ENCODE data around the gene PRPS1.

The PRPS1 gene

DNA sequence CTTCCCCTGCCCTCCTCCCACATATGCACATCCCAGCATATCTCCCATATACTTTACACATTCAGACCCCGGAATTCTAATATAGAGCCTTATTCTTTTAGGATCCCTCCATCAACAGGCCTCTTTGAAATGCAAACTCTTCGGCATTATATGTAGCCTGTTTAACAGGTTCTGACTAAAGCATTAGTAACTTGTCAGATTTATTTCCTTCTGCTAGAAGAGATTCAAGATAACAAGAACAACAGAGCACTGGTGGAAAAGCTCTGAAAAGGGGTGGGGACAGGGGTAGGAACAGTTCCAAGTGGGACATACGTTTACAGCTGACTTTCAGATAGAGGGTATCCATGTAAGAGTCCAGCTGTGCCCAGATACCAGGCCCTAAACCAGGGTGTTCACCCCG is 31.7 kb upstream of the PRPS1 start:
- Histone ChIP-seq H3K4me3 (ENCODE audit: low read depth, low read length) (no peak overlapping the region), H3K4me1 (ENCODE audit: control insufficient read depth, insufficient read depth, low read length) (no peaks in the 10 kb centered on the region), H3K27ac (ENCODE audit: extremely low read depth, low read depth, low read length) (no peak overlapping the region), H3K9me3 (ENCODE audit: control insufficient read depth, insufficient read depth, low read depth, low read length) (no peaks in the 10 kb centered on the region), H3K36me3 (ENCODE audit: control insufficient read depth in 2 of 2, insufficient read depth in 1 of 2, low read length in 2 of 2) (no peaks in the 10 kb centered on the region)
- ChIA-PET POLR2A (no interaction called here), CTCF (no interaction called here)
- TF ChIP-seq, protein P1, sequence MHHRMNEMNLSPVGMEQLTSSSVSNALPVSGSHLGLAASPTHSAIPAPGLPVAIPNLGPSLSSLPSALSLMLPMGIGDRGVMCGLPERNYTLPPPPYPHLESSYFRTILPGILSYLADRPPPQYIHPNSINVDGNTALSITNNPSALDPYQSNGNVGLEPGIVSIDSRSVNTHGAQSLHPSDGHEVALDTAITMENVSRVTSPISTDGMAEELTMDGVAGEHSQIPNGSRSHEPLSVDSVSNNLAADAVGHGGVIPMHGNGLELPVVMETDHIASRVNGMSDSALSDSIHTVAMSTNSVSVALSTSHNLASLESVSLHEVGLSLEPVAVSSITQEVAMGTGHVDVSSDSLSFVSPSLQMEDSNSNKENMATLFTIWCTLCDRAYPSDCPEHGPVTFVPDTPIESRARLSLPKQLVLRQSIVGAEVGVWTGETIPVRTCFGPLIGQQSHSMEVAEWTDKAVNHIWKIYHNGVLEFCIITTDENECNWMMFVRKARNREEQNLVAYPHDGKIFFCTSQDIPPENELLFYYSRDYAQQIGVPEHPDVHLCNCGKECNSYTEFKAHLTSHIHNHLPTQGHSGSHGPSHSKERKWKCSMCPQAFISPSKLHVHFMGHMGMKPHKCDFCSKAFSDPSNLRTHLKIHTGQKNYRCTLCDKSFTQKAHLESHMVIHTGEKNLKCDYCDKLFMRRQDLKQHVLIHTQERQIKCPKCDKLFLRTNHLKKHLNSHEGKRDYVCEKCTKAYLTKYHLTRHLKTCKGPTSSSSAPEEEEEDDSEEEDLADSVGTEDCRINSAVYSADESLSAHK (tag by site-specific recombination; IDR thresholded peaks at IDR 0.05): no peak
- TF ChIP-seq, protein P2, sequence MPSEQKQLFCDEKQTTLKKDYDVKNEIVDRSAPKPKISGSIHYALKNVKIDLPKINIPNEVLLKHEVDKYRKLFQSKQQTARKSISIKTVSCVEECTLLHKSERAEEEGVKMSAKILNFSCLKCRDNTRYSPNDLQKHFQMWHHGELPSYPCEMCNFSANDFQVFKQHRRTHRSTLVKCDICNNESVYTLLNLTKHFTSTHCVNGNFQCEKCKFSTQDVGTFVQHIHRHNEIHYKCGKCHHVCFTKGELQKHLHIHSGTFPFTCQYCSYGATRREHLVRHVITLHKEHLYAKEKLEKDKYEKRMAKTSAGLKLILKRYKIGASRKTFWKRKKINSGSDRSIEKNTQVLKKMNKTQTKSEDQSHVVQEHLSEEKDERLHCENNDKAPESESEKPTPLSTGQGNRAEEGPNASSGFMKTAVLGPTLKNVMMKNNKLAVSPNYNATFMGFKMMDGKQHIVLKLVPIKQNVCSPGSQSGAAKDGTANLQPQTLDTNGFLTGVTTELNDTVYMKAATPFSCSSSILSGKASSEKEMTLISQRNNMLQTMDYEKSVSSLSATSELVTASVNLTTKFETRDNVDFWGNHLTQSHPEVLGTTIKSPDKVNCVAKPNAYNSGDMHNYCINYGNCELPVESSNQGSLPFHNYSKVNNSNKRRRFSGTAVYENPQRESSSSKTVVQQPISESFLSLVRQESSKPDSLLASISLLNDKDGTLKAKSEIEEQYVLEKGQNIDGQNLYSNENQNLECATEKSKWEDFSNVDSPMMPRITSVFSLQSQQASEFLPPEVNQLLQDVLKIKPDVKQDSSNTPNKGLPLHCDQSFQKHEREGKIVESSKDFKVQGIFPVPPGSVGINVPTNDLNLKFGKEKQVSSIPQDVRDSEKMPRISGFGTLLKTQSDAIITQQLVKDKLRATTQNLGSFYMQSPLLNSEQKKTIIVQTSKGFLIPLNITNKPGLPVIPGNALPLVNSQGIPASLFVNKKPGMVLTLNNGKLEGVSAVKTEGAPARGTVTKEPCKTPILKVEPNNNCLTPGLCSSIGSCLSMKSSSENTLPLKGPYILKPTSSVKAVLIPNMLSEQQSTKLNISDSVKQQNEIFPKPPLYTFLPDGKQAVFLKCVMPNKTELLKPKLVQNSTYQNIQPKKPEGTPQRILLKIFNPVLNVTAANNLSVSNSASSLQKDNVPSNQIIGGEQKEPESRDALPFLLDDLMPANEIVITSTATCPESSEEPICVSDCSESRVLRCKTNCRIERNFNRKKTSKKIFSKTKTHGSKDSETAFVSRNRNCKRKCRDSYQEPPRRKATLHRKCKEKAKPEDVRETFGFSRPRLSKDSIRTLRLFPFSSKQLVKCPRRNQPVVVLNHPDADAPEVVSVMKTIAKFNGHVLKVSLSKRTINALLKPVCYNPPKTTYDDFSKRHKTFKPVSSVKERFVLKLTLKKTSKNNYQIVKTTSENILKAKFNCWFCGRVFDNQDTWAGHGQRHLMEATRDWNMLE (tag by site-specific recombination; conservative IDR thresholded peaks at IDR 0.05; ENCODE audit: low read depth): no peak
- TF ChIP-seq, protein P3, sequence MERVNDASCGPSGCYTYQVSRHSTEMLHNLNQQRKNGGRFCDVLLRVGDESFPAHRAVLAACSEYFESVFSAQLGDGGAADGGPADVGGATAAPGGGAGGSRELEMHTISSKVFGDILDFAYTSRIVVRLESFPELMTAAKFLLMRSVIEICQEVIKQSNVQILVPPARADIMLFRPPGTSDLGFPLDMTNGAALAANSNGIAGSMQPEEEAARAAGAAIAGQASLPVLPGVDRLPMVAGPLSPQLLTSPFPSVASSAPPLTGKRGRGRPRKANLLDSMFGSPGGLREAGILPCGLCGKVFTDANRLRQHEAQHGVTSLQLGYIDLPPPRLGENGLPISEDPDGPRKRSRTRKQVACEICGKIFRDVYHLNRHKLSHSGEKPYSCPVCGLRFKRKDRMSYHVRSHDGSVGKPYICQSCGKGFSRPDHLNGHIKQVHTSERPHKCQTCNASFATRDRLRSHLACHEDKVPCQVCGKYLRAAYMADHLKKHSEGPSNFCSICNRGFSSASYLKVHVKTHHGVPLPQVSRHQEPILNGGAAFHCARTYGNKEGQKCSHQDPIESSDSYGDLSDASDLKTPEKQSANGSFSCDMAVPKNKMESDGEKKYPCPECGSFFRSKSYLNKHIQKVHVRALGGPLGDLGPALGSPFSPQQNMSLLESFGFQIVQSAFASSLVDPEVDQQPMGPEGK (tag by site-specific recombination; IDR thresholded peaks at IDR 0.05): no peak
- TF ChIP-seq ZNF404 (tag by site-specific recombination; IDR thresholded peaks at IDR 0.05) (no peak), ZNF626 (tag by site-specific recombination; IDR thresholded peaks at IDR 0.05) (no peak), ZNF76 (tag by site-specific recombination; IDR thresholded peaks at IDR 0.05; ENCODE audit: borderline replicate concordance, low read depth) (no peak), GLIS2 (tag by site-specific recombination; IDR thresholded peaks at IDR 0.05) (no peak), ZNF223 (tag by site-specific recombination; IDR thresholded peaks at IDR 0.05) (no peak), ZEB2 (tag by site-specific recombination; IDR thresholded peaks at IDR 0.05) (no peak), ZNF677 (tag by site-specific recombination; IDR thresholded peaks at IDR 0.05) (no peak), ZNF521 (tag by site-specific recombination; IDR thresholded peaks at IDR 0.05) (no peak), SP2 (tag by site-specific recombination; IDR thresholded peaks at IDR 0.05) (no peak), WT1 (tag by site-specific recombination; IDR thresholded peaks at IDR 0.05) (no peak)
- TF ChIP-seq, protein P4, sequence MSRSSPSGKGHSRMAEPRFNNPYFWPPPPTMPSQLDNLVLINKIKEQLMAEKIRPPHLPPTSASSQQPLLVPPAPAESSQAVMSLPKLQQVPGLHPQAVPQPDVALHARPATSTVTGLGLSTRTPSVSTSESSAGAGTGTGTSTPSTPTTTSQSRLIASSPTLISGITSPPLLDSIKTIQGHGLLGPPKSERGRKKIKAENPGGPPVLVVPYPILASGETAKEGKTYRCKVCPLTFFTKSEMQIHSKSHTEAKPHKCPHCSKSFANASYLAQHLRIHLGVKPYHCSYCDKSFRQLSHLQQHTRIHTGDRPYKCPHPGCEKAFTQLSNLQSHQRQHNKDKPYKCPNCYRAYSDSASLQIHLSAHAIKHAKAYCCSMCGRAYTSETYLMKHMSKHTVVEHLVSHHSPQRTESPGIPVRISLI (tag by site-specific recombination; IDR thresholded peaks at IDR 0.05): no peak
- TF ChIP-seq, protein P5, sequence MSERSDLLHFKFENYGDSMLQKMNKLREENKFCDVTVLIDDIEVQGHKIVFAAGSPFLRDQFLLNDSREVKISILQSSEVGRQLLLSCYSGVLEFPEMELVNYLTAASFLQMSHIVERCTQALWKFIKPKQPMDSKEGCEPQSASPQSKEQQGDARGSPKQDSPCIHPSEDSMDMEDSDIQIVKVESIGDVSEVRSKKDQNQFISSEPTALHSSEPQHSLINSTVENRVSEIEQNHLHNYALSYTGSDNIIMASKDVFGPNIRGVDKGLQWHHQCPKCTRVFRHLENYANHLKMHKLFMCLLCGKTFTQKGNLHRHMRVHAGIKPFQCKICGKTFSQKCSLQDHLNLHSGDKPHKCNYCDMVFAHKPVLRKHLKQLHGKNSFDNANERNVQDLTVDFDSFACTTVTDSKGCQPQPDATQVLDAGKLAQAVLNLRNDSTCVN (tag by site-specific recombination; optimal IDR thresholded peaks at IDR 0.05): no peak
- TF ChIP-seq, protein P6, sequence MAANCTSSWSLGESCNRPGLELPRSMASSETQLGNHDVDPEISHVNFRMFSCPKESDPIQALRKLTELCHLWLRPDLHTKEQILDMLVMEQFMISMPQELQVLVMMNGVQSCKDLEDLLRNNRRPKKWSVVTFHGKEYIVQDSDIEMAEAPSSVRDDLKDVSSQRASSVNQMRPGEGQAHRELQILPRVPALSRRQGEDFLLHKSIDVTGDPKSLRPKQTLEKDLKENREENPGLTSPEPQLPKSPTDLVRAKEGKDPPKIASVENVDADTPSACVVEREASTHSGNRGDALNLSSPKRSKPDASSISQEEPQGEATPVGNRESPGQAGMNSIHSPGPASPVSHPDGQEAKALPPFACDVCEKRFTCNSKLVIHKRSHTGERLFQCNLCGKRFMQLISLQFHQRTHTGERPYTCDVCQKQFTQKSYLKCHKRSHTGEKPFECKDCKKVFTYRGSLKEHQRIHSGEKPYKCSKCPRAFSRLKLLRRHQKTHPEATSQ (tag by site-specific recombination; IDR thresholded peaks at IDR 0.05): no peak

Data from HEK293 (cell line).